ENCODE results near the gene HDAC4. TPM values are rescaled to one million over a fixed set of nuclear protein-coding genes. Genes with fewer than 3 reads are reported as not detected.

The HDAC4 gene
- total RNA-seq, 1 experiment from 2014 or later = 47.6 TPM

DNA sequence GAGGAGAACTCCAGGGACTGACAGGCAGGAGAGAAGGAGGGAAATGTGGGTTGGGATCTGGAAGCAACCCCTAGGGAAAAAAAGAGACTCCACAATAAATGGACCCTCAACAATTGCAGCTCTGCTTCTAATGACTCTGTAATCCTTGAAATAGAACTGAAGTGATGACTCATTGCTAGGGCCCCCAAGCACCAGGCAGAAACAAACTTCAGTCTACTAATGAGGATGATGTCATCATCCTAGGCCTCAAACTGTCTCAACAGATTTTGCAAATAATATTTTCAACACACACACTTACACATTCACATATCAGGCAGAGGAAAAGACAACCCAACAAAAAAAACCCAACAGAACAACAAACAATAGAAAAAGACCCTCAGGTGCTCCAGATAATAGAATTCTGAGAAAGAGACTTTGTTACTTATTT, 143.3 kb downstream of the HDAC4 start:
- intact Hi-C loops (cut with micrococcal nuclease) = no loop called here
- DNase-seq (ENCODE audit: low read depth, low spot score) (peak; percentile 53), ATAC-seq (peak; percentile 64)
- Histone ChIP-seq H3K4me3 (replicated peaks in 1 of 2; ENCODE audit: low read depth in 1 of 2, low read length in 2 of 2) (peak overlapping the region in 1 of 2 experiments; percentile 43; a peak in 2 of 4 replicates), H3K9me3 (ENCODE audit: control insufficient read depth in 1 of 2, insufficient read depth in 1 of 2, low read depth in 1 of 2, low read length in 2 of 2) (no peaks in the 10 kb centered on the region), H3K27me3 (ENCODE audit: insufficient read depth, low read length) (no peaks in the 10 kb centered on the region), H3K4me2 (ENCODE audit: low read length) (peak overlapping the region; percentile 69), H3K4me1 (ENCODE audit: control insufficient read depth in 1 of 2, insufficient read depth in 2 of 2, low read length in 2 of 2) (peaks cover 41 to 81% of the 10 kb centered on the region in 2 experiments), H3K9me2 (ENCODE audit: insufficient read depth) (no peaks in the 10 kb centered on the region), H3K79me2 (ENCODE audit: insufficient read depth, low read length) (peaks cover 63% of the 10 kb centered on the region), H3K36me3 (ENCODE audit: control insufficient read depth in 1 of 2, insufficient read depth in 2 of 2, low read length in 2 of 2) (no peaks in the 10 kb centered on the region), H3K27ac (ENCODE audit: low read depth, low read length) (peak overlapping the region; percentile 63), H3K9ac (ENCODE audit: low read length) (peak overlapping the region; percentile 50), H4K20me1 (ENCODE audit: insufficient read depth) (no peaks in the 10 kb centered on the region), H2AFZ (ENCODE audit: low read depth, low read length, poor library complexity, severe bottlenecking) (no peak overlapping the region)
- ChIA-PET POLR2A (interaction anchor here (1.6 kb wide), 1 partner anchor 10 kb away, joined by 4 read pairs; no protein-coding TSS in a partner anchor), RAD21 (ENCODE audit: low non-redundant PET in 1 of 2, low total read pairs in 2 of 2, uncharacterized antibody in 2 of 2, unreplicated experiment in 2 of 2) (no interaction called here), CTCF (no interaction called here)
- TF ChIP-seq, protein P1, sequence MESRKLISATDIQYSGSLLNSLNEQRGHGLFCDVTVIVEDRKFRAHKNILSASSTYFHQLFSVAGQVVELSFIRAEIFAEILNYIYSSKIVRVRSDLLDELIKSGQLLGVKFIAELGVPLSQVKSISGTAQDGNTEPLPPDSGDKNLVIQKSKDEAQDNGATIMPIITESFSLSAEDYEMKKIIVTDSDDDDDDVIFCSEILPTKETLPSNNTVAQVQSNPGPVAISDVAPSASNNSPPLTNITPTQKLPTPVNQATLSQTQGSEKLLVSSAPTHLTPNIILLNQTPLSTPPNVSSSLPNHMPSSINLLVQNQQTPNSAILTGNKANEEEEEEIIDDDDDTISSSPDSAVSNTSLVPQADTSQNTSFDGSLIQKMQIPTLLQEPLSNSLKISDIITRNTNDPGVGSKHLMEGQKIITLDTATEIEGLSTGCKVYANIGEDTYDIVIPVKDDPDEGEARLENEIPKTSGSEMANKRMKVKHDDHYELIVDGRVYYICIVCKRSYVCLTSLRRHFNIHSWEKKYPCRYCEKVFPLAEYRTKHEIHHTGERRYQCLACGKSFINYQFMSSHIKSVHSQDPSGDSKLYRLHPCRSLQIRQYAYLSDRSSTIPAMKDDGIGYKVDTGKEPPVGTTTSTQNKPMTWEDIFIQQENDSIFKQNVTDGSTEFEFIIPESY (IDR thresholded peaks at IDR 0.05; ENCODE audit: extremely low read depth, insufficient replicate concordance, low read length) = peak; percentile 22
- TF ChIP-seq, protein P2, sequence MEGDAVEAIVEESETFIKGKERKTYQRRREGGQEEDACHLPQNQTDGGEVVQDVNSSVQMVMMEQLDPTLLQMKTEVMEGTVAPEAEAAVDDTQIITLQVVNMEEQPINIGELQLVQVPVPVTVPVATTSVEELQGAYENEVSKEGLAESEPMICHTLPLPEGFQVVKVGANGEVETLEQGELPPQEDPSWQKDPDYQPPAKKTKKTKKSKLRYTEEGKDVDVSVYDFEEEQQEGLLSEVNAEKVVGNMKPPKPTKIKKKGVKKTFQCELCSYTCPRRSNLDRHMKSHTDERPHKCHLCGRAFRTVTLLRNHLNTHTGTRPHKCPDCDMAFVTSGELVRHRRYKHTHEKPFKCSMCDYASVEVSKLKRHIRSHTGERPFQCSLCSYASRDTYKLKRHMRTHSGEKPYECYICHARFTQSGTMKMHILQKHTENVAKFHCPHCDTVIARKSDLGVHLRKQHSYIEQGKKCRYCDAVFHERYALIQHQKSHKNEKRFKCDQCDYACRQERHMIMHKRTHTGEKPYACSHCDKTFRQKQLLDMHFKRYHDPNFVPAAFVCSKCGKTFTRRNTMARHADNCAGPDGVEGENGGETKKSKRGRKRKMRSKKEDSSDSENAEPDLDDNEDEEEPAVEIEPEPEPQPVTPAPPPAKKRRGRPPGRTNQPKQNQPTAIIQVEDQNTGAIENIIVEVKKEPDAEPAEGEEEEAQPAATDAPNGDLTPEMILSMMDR (IDR thresholded peaks at IDR 0.05 in 2 of 3, conservative IDR thresholded peaks at IDR 0.05 in 1 of 3; ENCODE audit: borderline replicate concordance in 1 of 3, insufficient read depth in 1 of 3, low read depth in 2 of 3, low read length in 2 of 3) = no peak
- peak; percentile 56; the same call in 1 of the 2 replicates for TF ChIP-seq POLR2AphosphoS5 (IDR thresholded peaks at IDR 0.05; ENCODE audit: low read depth, low read length)
- no TSS peak for BruUV-seq (replicated peaks)
